Fibroblast of lung (primary cell): ENCODE results near the gene AP1S2.

Experiments used
- CTCF ChIP-seq, 2 donors: IDR thresholded peaks in 1 of 2; conservative IDR thresholded peaks in 1 of 2; 1 replicate in 1 of 2; 2 replicates in 1 of 2; pipeline ENCODE4 v1.5.1; 2011 to 2012; ENCODE audit warnings: low read length in 2 of 2, control low read depth in 1 of 2, inconsistent platforms in 1 of 2, low read depth in 1 of 2, mild to moderate bottlenecking in 1 of 2
- EZH2 ChIP-seq: IDR thresholded peaks from 2 replicates; pipeline ENCODE4 v1.5.1; 2012; ENCODE audit warnings: low read length, control low read depth, mild to moderate bottlenecking; ENCODE audit errors: missing control alignments

- no peak for TF ChIP-seq CTCF (conservative IDR thresholded peaks at IDR 0.05 in 1 of 2, IDR thresholded peaks at IDR 0.05 in 1 of 2; ENCODE audit: low read depth in 1 of 2, low read length in 2 of 2)
- no peak for TF ChIP-seq EZH2
These were observed 12.6 kb downstream of the AP1S2 start for GRCh38 chrX:15841853-15842516.
